CD4-positive, alpha-beta T cell treated with Interleukin-17A for 1 hour (primary cell): ENCODE results near the gene CFAP100.

Source experiments
- DNase-seq: peaks from one replicate; pipeline ENCODE4 v3.0.0-alpha.2; 2020

The CFAP100 gene

DNA sequence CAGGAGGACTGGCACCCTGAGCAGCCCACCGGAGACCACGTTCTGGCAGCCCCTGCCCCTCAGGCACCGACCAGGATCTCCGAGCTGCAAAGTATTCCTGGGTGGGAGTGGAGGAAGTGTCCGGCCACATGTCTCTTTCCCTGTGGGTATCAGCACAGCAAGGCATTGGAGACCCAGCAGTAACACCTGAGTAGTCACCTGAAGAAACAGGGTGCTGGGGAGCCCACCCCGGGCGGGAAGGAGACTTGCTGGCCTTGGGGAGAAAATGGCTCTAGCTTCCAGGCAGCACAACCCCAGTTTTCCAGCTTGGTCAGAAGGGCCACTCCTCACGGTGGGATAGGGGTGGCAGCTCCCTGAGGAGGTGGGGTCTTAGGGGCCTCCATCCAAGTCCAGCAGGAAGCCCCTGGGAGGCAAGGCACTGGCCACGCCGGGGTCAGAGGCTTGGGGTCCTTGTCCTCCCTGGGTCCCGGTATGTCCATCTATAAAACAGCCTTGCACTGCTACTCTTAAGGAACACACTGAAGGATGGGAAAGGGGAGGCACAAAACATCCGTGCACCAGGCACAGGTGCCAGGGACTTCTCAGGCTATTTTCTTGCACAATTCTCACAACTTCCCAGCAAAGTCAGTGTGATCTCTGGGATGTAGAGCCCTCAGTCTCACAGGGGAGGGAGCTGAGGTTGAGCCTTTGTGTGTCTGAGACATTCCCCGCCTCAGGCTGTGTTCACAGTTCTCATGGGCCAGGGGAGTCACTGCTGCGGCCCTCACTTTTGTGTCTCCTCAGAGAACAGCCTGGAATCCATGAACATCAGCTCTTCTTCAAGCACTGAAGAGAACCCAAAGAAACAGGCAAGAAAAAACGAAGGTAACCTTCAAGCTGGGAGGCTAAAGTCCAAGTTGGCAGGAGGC lies 11.9 kb downstream of the CFAP100 start:
- no peak for DNase-seq

DNA sequence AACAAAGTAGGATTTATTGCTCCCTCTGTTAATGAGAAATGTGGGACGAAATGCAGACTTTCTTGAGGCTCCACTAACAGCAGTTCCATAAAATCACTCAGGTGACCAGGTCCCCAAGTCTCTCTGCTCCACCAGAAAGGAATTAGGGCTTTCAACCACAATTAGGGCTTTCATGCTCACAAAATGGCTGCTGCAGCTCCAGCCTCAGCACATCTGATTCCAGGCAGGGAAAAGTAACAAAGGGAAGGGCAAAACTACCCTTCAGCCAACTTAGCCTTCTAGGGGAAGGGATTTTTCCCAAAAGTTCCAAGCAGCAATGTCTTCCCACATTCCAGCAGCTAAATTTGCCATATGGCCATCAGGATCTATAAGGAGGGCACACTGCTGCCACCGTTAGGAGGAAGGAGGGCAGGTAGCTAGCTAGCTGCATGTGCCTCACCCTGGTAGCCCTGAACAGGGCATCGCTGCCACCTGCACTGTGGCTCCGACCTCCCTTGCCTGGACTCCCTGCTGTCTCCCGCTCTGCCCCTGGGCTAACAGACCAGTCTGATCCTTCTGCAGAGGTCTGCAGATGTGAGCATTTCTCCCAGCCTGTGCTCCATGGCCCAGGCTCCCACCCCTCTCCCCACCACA lies 12.8 kb downstream of the CFAP100 start:
- no peak for DNase-seq

DNA sequence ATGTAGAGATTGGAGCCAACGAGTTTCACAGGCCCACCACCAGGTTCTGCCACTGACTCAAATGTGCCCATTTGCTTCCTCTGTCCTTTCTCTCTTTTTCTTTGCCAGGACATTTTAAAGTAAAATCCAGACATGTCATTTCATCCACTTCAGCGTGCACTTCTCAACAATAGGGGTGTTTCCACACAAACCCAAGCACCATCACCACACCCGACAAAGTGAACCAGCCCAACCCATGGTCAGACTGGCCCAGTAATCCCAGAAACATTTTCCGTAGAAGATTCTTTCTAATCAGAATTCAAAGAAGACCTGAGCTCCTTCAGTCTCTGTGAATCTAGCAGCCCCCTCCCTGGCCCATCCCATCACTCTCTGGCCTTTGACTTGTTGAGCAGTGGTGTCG lies 13.4 kb downstream of the CFAP100 start:
- DNase-seq, result no peak

DNA sequence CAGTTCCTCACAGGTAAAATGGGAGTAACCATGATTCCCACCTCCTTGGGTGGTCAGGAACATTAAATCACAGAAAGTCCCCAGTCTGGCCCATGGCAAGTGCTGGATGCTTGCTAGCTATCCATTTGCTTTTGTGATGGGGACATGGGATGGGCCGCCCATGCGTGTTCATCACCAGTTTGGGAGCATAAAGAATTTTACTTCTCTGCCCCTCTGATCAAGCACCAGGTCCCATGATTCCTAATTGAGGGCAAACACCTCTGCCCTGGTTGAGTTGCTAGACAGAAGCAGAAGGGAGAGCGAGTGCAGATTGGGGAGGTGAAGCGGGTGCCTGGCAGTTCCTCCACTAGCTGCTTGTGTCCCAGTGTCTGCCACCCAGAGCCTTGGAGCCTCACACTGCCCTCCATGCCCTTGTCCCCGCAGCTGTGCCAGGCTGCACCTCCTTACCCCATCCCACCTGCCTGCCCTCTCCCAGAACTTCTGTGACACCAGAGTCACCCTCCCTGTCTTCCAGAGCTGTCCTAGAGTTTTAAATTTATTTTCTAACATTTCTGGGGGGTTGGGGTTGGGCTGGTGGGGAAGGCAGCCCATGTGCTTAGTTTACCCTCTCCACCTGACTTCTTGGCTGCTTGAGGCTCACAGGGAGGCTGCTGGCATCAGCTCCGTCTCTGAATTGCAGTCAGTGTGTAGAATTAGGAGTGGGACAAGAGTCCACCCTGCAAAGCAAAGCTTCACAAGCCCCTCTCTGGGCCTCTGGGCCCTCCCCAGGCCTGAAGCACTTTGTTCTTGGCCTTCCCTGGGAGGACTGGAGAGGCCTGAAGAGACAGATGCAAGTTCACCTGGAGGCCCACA lies 18.4 kb downstream of the CFAP100 start:
- no peak for DNase-seq

DNA sequence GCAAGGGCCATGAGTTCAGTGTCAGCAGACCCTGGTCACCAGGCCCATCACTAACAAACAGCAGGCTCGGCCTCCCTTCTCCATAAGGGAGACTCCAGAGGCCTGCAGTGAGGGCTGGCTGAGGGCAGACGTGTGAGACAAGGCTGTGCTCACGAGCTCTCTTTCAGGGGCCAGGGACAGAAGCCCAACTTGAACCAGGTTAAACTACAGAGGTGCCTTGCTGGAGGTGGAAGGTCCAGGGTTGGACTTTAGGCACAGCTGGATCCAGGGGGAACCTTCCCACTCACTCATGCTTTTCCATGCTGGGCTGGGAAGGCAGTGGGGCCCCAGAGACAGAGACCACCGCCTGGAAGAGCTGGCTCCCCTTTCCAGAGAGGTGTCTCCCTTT lies 19.0 kb downstream of the CFAP100 start:
- DNase-seq, result no peak

DNA sequence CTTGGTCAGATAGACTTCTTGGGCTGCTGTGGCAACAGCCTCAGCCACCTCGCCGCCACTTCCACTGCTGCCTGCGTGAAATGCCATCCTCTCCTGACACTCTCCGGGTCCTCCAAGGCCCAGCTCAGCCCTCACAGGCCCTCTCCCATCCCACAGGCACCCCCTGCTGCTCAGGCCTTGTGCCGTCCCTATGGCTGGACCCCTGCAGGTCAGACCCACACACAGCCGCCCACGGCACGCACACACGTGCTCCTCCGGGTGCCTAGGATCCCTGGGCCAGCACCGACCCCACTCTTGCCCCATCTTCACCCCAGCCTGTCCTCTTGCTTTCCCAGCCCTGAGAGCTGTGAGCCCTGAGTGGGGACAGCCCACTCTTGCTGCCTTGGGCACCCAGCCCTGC lies 19.7 kb downstream of the CFAP100 start:
- DNase-seq, result no peak

DNA sequence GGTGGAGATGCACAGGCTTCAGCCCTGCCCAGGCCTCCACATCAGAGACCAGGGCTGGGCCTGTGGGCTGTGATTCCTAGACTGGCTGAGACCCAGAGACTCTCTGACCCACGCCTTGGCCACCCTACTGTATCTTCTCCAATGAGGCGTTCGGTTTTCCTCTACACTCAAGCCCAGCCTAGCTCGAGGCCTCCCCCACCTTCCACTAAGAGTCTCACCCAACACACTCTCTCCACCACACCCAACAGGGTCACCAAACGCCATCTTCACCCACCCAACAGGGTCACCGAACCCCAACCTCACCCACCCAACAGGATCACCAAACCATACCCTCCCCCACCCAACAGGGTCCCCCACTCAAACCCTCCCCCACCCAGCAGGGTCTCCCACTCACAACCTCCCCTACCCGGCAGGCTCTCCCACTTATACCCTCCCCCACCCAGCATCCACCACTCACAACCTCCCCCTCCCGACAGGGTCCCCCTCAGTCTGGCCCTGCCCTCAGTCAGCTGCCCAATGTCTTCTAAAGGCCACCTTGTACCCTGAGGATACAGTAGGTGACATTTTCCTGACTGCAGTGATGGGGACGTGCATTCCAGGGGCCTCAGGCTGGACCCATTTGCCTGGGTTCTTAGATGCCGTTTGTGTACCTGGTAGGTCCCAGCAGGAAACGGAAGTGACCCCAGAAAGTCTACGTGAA lies 20.4 kb downstream of the CFAP100 start:
- no peak for DNase-seq

DNA sequence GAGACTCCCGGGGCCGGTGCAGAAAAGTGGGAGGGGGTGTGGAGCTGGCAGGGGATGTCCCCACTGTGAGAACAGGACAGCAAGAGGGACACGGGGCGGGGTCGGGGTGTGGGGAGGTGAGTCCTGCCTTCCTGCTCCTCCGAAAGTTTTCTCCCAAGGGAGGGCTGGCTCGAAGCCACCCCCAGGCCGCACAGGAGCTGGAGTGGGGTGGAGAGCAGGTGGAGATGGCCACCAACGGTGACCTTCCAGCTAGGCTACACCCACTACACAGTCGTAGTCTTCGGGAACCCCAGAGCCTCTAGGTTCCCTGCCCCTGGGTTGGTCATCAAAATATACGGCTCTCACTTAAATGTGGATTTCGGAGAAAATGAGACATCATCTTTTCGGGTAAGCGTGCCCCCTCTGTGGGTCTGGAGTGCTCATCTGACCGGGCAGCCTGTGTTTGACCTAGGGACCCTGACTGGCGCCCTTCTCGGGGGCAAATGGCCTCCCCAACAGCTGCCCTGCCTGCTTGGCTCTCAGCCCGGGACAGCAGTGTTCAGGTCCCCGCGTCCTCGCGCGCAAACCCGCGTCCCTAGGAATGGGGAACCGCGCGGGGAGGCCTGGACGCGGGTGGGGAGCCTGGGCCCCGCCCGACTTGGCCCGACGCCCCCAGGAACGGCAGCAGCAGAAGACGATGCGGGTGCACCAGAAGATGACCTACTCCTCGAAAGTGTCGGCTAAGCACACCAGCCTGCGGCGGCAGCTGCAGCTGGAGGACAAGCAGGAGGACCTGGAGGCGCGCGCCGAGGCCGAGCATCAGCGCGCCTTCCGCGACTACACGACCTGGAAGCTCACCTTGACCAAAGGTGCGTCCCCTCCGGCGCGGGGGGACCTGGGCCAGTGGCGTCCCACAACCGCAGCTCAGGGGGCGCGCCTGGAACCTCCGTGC lies 21.2 kb downstream of the CFAP100 start:
- no peak for DNase-seq

DNA sequence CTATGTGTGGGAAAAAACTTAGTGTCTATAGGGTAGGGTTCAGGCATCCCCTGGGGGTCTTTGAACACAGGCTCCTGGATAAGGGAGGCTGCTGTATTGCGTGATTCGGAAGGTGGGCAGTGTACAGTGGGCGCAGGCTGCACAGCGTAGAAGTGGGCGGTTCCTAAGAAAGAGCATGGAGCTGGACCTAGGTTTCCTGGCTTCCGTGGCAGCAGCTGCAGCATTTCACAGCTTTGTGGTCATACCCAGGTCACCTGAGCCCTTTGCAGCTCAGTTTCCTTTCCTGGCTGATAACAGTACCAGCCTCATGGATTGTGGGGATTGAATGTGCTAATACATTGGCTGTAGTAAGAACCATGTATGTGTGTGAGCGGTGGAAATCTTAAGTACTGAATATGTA lies 22.2 kb downstream of the CFAP100 start:
- no peak for DNase-seq

DNA sequence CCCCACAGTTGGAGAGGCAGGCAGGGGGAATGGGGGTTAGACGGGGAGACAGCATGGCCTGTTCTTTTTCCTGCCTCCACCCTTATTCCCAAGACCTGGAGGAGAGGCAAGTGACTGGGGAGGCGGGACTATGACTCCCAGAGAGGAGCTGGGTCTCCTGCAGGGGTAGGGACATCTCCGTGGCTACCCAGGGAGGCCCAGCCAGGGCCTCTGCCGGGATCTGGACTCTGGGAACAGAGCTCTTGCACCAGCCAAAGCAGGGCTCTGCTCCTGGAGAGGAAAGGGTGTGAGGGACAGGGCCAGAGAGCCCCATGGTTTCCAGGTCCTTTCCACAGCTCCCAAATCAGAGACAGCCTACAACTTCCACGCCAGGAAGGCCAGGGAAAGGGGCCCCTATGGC lies 22.8 kb downstream of the CFAP100 start:
- no peak for DNase-seq

DNA sequence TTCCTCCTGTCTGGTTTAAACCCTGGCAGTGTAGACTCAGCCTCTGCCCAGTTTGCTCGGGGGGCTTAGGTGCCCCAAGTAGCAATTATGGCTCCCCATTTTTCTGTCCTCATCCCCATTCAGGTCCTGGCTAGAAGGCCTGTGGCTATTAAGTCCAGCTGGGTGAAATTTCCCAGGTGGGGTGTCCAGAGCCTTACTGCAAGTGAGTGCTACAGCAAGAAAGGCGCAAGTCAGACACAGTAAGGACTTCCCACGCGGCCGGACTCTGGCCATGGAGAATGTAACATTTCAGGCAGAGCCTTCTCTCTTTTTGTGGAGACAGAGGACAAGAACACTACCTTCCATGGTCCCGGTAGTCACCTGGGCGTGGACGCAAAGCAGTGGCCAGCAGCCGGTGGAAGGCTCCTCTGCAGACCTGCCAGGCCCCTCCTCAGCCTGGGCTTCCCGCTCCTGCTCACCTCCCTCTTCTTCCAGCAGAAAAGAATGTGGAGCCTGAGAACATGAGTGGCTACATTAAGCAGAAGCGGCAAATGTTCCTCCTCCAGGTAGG lies 23.3 kb downstream of the CFAP100 start:
- DNase-seq, result no peak

DNA sequence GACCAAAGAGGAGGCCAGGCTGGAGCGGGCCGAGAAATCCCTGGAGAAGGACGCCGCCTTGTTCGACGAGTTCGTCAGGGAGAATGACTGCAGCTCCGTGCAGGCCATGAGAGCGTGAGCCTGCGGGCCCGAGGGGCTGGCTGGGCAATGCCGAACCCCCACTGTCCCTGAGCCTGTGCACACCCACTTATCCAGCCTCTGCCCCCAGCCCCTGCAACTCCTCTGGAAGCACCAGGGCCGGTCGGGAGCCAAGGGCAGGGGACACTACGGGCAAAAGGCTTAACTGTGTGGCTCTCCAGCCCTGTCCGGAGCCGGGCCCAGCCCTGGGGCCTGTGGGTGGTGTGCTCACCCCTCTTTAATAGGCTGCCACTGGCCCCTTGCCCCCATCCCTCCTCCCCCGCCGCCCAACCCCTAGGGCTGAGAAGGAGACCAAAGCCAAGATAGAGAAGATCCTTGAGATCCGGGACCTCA lies 24.0 kb downstream of the CFAP100 start:
- DNase-seq, result no peak

DNA sequence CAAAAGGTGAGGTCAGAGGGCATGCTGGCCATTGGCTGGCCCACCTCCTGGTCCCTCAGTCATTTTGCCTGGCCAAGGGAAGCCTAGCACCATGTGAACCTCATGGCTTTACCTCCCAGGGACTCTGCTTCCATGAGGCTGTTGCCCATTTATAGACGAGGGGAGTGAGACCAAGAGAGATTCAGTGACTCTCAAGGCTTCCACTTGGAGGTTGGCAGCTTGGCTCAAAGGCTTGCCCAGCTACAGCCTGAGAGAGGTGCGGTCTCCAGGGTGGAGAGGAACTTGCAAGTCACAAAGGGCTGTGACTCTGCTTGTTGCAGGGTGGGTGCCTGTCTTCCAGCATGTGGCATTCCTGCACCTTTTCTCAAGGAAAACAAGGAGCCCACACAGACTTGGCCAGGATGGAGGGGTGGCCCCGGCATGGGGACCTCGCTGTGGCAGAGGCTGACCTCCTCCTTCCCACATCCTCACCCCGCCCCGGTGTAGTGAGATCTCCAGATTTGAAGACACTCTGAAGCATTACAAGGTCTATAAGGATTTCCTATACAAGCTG lies 24.5 kb downstream of the CFAP100 start:
- no peak for DNase-seq

DNA sequence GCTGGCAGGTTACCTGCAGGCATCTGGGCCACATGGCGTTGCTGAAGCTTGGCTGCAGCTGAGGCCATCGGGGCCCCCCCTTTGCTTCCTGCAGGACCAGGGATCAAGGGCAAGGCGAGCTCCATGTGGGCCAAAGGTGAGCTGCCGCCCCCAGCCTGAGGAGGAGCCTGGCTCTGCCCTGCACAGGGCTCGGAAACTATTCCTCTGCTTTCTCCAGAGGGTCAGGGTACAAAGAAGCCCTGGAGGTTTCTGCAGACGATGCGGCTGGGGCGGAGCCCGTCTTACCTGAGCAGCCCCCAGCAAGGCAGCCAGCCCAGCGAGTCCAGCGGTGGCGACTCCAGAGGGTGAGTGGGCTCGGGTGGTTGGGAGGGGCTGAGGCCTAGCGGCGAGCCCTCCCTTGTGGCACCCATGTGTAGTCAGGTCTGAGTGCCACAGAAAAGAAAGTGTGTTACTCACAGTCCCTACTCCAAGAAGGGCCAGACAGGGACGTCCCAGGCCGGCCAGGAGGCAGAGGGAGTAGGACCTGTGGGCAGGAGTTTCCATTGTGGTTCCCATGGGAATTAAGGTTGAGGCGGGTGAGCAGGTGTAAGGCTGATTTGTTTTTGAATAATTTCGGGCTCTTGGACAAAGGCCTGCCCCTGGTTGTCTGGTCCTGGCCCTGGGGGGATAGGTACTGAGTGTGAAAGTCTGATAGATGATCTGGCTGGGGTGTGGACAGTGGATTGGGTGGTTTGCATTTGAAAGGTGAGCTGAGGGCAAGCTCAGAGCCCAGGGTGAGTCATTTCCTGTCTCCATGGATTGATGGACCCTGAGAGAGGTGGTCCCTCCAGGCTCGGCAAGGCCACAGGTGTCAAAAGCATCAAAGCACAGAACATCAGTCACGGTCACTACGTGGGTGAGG lies 25.4 kb downstream of the CFAP100 start:
- DNase-seq, result no peak

DNA sequence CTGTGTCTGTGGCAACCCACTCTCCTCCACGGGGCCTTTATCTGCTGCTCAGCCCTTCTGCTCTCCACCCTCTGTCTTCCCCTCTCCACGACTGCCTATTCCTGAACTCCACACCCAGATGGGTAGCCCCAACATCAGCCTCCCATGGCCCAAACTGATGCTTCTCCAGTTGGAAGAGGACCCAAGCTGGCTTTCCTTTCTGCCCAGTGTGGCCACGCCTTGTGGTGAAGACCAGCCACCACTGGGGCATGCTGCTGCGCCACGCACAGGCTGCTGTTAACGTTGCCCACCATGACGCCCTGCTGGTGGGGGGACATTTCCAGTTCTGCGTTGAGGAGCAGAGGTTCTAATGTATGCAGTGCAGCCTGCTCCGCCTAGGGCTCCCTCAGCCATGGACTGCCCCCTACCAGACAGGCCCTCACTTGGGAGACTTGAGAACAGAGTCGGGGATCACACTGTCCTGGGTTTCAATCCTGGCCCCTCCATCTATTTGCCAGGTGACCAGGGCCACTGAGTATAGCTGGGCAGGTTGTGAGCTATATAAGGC lies 26.9 kb downstream of the CFAP100 start:
- no peak for DNase-seq

DNA sequence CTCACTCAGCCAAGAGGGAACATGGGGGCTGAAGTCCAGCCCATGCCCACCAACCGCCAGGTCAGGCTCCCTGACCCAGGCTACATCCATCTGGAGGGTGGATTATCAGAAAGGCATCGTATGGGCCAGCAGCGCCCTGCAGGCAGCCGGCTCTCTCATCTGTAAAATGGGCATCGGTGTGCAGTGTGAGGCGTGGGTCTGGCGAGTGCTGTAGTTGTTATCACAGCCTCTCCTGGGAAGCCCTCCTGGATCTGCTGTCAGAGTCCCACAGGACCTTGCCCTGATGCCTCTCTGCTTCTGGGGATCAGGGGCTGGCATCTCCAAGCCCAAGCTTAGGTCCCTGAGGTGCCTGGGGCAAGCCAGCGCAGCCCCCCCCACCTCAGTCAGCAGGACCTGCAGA lies 27.4 kb downstream of the CFAP100 start:
- no peak for DNase-seq

DNA sequence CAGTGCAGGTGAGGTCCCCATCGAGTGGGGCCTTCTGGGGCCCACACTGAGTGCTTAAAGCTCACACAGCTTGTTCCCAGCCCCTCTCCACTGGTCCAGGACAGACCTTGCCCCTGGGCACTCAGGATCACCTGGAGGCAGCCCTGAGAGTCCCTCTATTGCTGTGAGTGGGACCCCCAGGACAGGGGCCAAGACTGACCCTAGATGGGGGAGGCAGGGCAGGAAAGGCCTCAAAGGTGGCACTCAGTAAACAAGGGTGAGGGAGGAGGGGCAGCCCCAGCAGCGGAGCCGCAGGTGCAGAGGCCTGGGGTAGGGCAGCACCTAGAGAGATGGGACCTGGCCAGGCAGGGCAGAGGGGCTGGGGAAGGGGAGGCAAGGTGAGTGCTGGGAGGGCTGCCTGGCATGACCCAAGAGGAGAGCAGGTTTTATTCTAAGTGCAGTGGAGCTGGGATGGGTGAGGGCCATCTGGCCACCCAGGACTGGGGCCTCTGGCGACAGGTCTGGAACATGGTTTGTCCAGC lies 27.9 kb downstream of the CFAP100 start:
- no peak for DNase-seq

DNA sequence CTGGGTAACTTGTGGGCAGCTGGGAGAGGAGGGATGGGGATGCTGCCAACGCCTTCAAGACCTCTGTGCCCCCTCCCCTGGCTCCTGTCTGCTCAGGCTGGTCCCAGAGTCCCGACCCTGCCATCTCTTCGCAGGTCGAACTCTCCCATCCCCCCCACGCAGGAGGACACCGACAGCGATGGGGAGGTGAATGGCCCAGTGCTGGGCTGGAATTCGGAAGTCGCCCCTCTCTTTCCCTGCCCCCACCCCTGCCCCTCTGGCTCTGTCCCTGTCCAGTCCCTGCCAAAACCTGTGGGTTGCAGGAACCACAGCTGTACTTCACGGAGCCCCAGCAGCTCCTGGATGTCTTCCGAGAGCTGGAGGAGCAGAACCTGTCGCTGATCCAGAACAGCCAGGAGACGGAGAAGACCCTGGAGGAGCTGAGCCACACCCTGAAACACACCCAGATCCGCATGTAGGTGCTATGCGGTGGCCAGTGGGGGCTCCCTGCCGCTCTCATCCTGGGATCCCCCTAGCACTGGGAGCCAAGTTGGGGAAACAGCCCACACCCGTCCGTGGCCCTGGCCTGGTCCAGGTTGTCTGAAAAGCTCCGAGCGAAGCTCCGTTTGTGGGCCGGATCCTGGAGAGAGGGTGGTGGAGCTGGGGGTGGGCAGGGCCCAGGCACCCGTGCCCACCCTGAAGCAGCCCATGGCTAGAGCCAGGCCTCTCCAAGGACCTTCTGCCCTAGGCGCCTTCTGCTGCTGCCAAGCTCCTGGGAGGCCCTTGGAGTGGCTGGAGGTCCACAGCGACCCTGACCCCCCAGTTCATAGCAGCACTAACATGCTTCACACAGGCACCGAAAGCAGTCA lies 28.7 kb downstream of the CFAP100 start:
- DNase-seq, result no peak
